SJCRH30 (cell line): ENCODE measurements around the gene HASPIN. TPM values are rescaled to one million over a fixed set of nuclear protein-coding genes. Genes with fewer than 3 reads are reported as not detected.

Experiments
- total RNA-seq: library from RNA; depleted of rRNA; stranded (reverse); fragments of >200 nt; shearing (Covaris generic); gene quantifications from 2 replicates; pipeline ENCODE4 v1.2.3, GENCODE V29; 2014; rRNA removed

Gene HASPIN
- total RNA-seq, 1 experiment from 2014 or later, result 15.2 TPM

Other genes starting within 250 kb of the HASPIN start
- gene ASPA, start 247.9 kb upstream of the HASPIN start, total RNA-seq, result 0.02 TPM in 1 of 2 replicates, not detected in the other
- 1.6 and 2.0 TPM in 2 replicates for gene TRPV3, start 166.1 kb upstream of the HASPIN start, total RNA-seq
- gene TRPV1, start 114.5 kb upstream of the HASPIN start, total RNA-seq, result 3.1 and 4.0 TPM in 2 replicates
- 11.4 and 12.4 TPM in 2 replicates for gene SHPK, start 87.7 kb upstream of the HASPIN start, total RNA-seq
- 6.0 and 8.1 TPM in 2 replicates for gene CTNS, start 87.1 kb upstream of the HASPIN start, total RNA-seq
- gene TAX1BP3, start 55.3 kb upstream of the HASPIN start, total RNA-seq, result 27.6 and 28.6 TPM in 2 replicates
- 25.3 and 27.9 TPM in 2 replicates for gene EMC6, start 55.1 kb upstream of the HASPIN start, total RNA-seq
- gene P2RX5, start 27.7 kb upstream of the HASPIN start, total RNA-seq, result 1.2 and 3.0 TPM in 2 replicates
- 31.0 and 31.6 TPM in 2 replicates for gene ITGAE, start 77.3 kb downstream of the HASPIN start, total RNA-seq
- gene NCBP3, start 122.3 kb downstream of the HASPIN start, total RNA-seq, result 23.3 and 25.4 TPM in 2 replicates
- gene CAMKK1, start 169.2 kb downstream of the HASPIN start, total RNA-seq, result 3.4 TPM in 2 replicates
- gene P2RX1, start 192.6 kb downstream of the HASPIN start, total RNA-seq, result 0.06 TPM in 1 of 2 replicates, not detected in the other
- gene ATP2A3, start 240.5 kb downstream of the HASPIN start, total RNA-seq, result 1.9 and 2.0 TPM in 2 replicates